K562 (cell line): ENCODE data around the gene SYS1. TPM values are rescaled to one million over a fixed set of nuclear protein-coding genes. Genes with fewer than 3 reads are reported as not detected.

Experiments used
- CCNT2 ChIP-seq: IDR thresholded peaks from 2 replicates; pipeline ENCODE4 v1.6.1; 2011; ENCODE audit warnings: borderline replicate concordance, low read depth, mild to moderate bottlenecking, moderate library complexity, mixed read lengths, low read length; ENCODE audit not compliant: insufficient read length; ENCODE audit errors: extremely low read depth
- COPS2 ChIP-seq: fragments of 450-650 bp; conservative IDR thresholded peaks from 2 replicates; pipeline ENCODE4 v1.6.1; 2016; ENCODE audit warnings: mild to moderate bottlenecking, moderate library complexity
- FOXP1 ChIP-seq: sonication (generic); formaldehyde crosslinking; IDR thresholded peaks from 2 replicates; pipeline ENCODE4 v1.8.0; 2022; ENCODE audit warnings: mild to moderate bottlenecking, missing genetic modification reagents
- GABPB1 ChIP-seq: sonication (generic); formaldehyde crosslinking; IDR thresholded peaks from 2 replicates; pipeline ENCODE4 v1.8.0; 2022; ENCODE audit warnings: mild to moderate bottlenecking, missing genetic modification reagents
- HMGN3 ChIP-seq: IDR thresholded peaks from 2 replicates; pipeline ENCODE4 v1.6.1; 2011; ENCODE audit warnings: borderline replicate concordance, low read depth, mild to moderate bottlenecking, mixed read lengths, low read length; ENCODE audit not compliant: insufficient read length; ENCODE audit errors: extremely low read depth
- HNRNPK ChIP-seq: fragments of 200-400 bp; formaldehyde crosslinking; IDR thresholded peaks from one replicate; pipeline ENCODE4 v1.6.1; 2018; ENCODE audit warnings: mild to moderate bottlenecking, low read depth, low read length; ENCODE audit not compliant: poor library complexity, severe bottlenecking
- HNRNPL ChIP-seq: fragments of 200-400 bp; formaldehyde crosslinking; IDR thresholded peaks from 2 replicates; pipeline ENCODE4 v1.6.1; 2017; ENCODE audit warnings: low read depth, mild to moderate bottlenecking, low read length
- KDM5B ChIP-seq: fragments of 200-600 bp; sonication (generic); IDR thresholded peaks from 2 replicates; pipeline ENCODE4 v1.6.1; 2012; ENCODE audit warnings: low read depth, mild to moderate bottlenecking, moderate library complexity, low read length, control low read depth, inconsistent platforms; ENCODE audit not compliant: insufficient replicate concordance
- L3MBTL2 ChIP-seq: fragments of 450-650 bp; IDR thresholded peaks from 2 replicates; pipeline ENCODE4 v1.6.1; 2016; ENCODE audit warnings: mild to moderate bottlenecking, moderate library complexity
- SAFB ChIP-seq: fragments of 200-400 bp; formaldehyde crosslinking; IDR thresholded peaks from 2 replicates; pipeline ENCODE4 v1.6.1; 2017; ENCODE audit warnings: low read depth, low read length, borderline replicate concordance
- SIX5 ChIP-seq, 2 experiments: IDR thresholded peaks; 2 replicates each; pipeline ENCODE4 v1.6.1; 2011; ENCODE audit warnings: low read length in 2 of 2, borderline replicate concordance in 1 of 2, low read depth in 1 of 2, mild to moderate bottlenecking in 1 of 2, moderate library complexity in 1 of 2; ENCODE audit not compliant: insufficient read depth in 1 of 2
- TAL1 ChIP-seq: fragments of 450-650 bp; IDR thresholded peaks from 2 replicates; pipeline ENCODE4 v1.6.1; 2016; ENCODE audit warnings: mild to moderate bottlenecking
- TEAD4 ChIP-seq, 2 experiments: sonication (generic) in 1 of 2; formaldehyde crosslinking in 1 of 2; IDR thresholded peaks; 2 replicates each; pipeline versions ENCODE4 v1.6.1 to v1.8.0; 2012 to 2022; ENCODE audit warnings: borderline replicate concordance in 1 of 2, inconsistent platforms in 1 of 2, low read length in 1 of 2, mild to moderate bottlenecking in 1 of 2, missing genetic modification reagents in 1 of 2
- polyA plus RNA-seq, 8 experiments: library from polyadenylated mRNA; depleted of rRNA in 4 of 8; stranded (reverse) in 5 of 8; unstranded in 3 of 8; fragments of >200 nt; fragmentation: Nextera tagmentation in 2 of 8; fragmentation: Illumina TruSeq in 1 of 8; extraction: Ambion mirVana in 2 of 8; extraction: Trizol in 1 of 8; gene quantifications; 2 replicates each; pipeline versions ENCODE4 v1.2.1 to v1.2.3, GENCODE V29; 2011 to 2014; ENCODE audit warnings: inconsistent platforms in 1 of 8, missing spikeins in 1 of 8
- total RNA-seq, 7 experiments: library from RNA; depleted of rRNA in 6 of 7; stranded (reverse); fragments of >200 nt in 6 of 7; fragmentation: Illumina TruSeq in 2 of 7; extraction: Trizol in 2 of 7; gene quantifications; 2 replicates each; pipeline versions ENCODE4 v1.2.1 to v1.2.3, GENCODE V29; 2011 to 2021; ENCODE audit warnings: low replicate concordance in 1 of 7
- TF ChIP-seq, protein P1 (sequence below), 2 experiments: IDR thresholded peaks; 2 replicates each; pipeline ENCODE4 v1.6.1; 2011; ENCODE audit warnings: borderline replicate concordance in 1 of 2, control low read depth in 1 of 2, low read depth in 1 of 2, low read length in 1 of 2, mild to moderate bottlenecking in 1 of 2, mixed read lengths in 1 of 2, moderate library complexity in 1 of 2; ENCODE audit not compliant: insufficient read depth in 1 of 2, insufficient read length in 1 of 2, poor library complexity in 1 of 2, severe bottlenecking in 1 of 2; ENCODE audit errors: extremely low read depth in 1 of 2
- TF ChIP-seq, protein P2 (sequence below): fragments of 200-800 bp; sonication (Bioruptor generic); IDR thresholded peaks from 2 replicates; pipeline ENCODE4 v1.6.1; 2017; ENCODE audit warnings: missing genetic modification characterization, missing compliant biosample characterization
- TF ChIP-seq, protein P3 (sequence below): sonication (generic); formaldehyde crosslinking; IDR thresholded peaks from 2 replicates; pipeline ENCODE4 v1.8.0; 2022; ENCODE audit warnings: mild to moderate bottlenecking, missing genetic modification reagents
- TF ChIP-seq, protein P4 (sequence below): sonication (generic); formaldehyde crosslinking; IDR thresholded peaks from 2 replicates; pipeline ENCODE4 v1.9.0; 2022; ENCODE audit warnings: mild to moderate bottlenecking, missing genetic modification reagents

SYS1 gene
- total and polyA plus RNA-seq, 9 of the 15 experiments (the other 6 are each of a cell fraction or from before 2014, with no cell fraction given) = 11.1 to 25.2 (median 17.5) TPM

DNA sequence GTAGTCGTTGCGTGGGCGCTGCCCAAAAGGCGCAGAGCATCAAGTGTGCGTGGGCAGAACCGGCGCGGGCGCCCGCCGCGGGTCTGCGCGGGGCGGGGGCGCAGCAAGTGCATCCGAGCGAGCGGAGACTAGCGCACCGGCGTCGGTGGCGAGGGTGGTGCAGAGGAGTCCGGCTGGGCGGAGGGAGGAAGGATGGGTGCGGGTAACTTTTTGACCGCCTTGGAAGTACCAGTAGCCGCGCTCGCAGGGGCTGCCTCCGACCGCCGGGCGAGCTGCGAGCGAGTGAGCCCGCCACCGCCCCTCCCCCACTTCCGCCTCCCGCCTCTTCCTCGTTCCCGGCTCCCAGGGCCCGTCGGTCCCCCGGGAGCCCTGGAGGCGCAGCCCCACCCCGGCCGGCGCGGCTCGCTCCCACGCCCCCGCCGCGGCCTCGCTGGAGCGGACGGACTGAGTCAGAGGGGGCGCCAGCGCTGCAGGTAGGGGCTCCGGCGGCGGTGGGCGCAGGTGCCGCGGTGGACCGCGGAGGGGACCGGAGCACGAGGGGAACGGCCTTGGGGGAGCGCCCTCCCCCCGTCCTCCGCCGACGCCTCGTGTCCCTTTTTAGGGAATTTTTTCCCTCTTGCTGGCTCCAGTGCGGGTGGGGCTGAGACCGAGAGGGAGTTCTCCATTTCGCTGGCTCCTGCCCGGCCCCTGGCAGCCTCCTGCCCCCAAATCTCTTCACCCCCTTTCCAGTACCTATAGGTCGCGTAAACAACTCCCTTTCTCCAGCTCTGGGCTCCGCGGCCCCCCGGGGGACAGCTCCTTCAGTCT is 43.5 kb downstream of the SYS1 start (continued):
- TF ChIP-seq, protein P1, sequence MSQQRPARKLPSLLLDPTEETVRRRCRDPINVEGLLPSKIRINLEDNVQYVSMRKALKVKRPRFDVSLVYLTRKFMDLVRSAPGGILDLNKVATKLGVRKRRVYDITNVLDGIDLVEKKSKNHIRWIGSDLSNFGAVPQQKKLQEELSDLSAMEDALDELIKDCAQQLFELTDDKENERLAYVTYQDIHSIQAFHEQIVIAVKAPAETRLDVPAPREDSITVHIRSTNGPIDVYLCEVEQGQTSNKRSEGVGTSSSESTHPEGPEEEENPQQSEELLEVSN (IDR thresholded peaks at IDR 0.05; ENCODE audit: borderline replicate concordance in 1 of 2, extremely low read depth in 1 of 2, insufficient read depth in 1 of 2, insufficient read length in 1 of 2, low read depth in 1 of 2, low read length in 1 of 2, poor library complexity in 1 of 2, severe bottlenecking in 1 of 2) = peak; percentile 75 to 76
- TF ChIP-seq SAFB = 0 out of 2 replicates have a peak, but pooled peaks have one; percentile 32
- TF ChIP-seq, protein P2, sequence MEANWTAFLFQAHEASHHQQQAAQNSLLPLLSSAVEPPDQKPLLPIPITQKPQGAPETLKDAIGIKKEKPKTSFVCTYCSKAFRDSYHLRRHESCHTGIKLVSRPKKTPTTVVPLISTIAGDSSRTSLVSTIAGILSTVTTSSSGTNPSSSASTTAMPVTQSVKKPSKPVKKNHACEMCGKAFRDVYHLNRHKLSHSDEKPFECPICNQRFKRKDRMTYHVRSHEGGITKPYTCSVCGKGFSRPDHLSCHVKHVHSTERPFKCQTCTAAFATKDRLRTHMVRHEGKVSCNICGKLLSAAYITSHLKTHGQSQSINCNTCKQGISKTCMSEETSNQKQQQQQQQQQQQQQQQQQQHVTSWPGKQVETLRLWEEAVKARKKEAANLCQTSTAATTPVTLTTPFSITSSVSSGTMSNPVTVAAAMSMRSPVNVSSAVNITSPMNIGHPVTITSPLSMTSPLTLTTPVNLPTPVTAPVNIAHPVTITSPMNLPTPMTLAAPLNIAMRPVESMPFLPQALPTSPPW = peak; percentile 87
- peak; percentile 51 for TF ChIP-seq HMGN3
- peak; percentile 28; the same call in 1 of the 2 replicates for TF ChIP-seq GABPB1 (CRISPR knock-in tag)
- TF ChIP-seq, protein P3, sequence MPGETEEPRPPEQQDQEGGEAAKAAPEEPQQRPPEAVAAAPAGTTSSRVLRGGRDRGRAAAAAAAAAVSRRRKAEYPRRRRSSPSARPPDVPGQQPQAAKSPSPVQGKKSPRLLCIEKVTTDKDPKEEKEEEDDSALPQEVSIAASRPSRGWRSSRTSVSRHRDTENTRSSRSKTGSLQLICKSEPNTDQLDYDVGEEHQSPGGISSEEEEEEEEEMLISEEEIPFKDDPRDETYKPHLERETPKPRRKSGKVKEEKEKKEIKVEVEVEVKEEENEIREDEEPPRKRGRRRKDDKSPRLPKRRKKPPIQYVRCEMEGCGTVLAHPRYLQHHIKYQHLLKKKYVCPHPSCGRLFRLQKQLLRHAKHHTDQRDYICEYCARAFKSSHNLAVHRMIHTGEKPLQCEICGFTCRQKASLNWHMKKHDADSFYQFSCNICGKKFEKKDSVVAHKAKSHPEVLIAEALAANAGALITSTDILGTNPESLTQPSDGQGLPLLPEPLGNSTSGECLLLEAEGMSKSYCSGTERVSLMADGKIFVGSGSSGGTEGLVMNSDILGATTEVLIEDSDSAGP (CRISPR knock-in tag) = no peak
- TF ChIP-seq L3MBTL2 = peak; percentile 92
- peak; percentile 58 for TF ChIP-seq CCNT2
- no peak for TF ChIP-seq TAL1
- no peak for TF ChIP-seq COPS2
- TF ChIP-seq, protein P4, sequence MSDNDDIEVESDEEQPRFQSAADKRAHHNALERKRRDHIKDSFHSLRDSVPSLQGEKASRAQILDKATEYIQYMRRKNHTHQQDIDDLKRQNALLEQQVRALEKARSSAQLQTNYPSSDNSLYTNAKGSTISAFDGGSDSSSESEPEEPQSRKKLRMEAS (CRISPR knock-in tag) = peak; percentile 79
- peak; percentile 83; the same call in 1 of the 2 replicates for TF ChIP-seq FOXP1 (CRISPR knock-in tag)
- TF ChIP-seq TEAD4 (IDR thresholded peaks at IDR 0.05; ENCODE audit: low read length) = no peak
- peak; percentile 76; the same call in 1 of the 2 replicates for TF ChIP-seq TEAD4 (CRISPR knock-in tag; IDR thresholded peaks at IDR 0.05; ENCODE audit: borderline replicate concordance)
- no peak for TF ChIP-seq KDM5B
- TF ChIP-seq HNRNPK = peak; percentile 33
- peak; percentile 66; the same call in 1 of the 2 replicates for TF ChIP-seq HNRNPL
- TF ChIP-seq SIX5 (IDR thresholded peaks at IDR 0.05; ENCODE audit: borderline replicate concordance in 1 of 2, insufficient read depth in 1 of 2, low read depth in 1 of 2, low read length in 2 of 2) = no peak
